NCI-H1436 treated with DMSO at 0.1 percent for 48 hours (cell line): ENCODE measurements around the gene RIPK1.

Source experiments
- DNase-seq: peaks from one replicate; lab custom pipeline; 2025; lab: John Stamatoyannopoulos, UW

The RIPK1 gene

GRCh38 chr6:3085074-3085473 lies 16.8 kb downstream of the RIPK1 start:
- no peak for DNase-seq

- DNase-seq, result no peak
These were observed 18.1 kb downstream of the RIPK1 start for GRCh38 chr6:3086282-3086946.

- DNase-seq, result no peak
These were observed 20.2 kb downstream of the RIPK1 start for GRCh38 chr6:3088446-3088845.

- DNase-seq, result no peak
These were observed 20.7 kb downstream of the RIPK1 start for GRCh38 chr6:3088968-3089367.

- no peak for DNase-seq
These were observed 21.7 kb downstream of the RIPK1 start for GRCh38 chr6:3090013-3090412.

- no peak for DNase-seq
These were observed 26.5 kb downstream of the RIPK1 start for GRCh38 chr6:3094815-3095214.

GRCh38 chr6:3102875-3103274 lies 34.6 kb downstream of the RIPK1 start:
- DNase-seq, result no peak

GRCh38 chr6:3108746-3109414 lies 40.6 kb downstream of the RIPK1 start:
- no peak for DNase-seq

GRCh38 chr6:3109761-3110160 lies 41.5 kb downstream of the RIPK1 start:
- no peak for DNase-seq

GRCh38 chr6:3114377-3114776 lies 46.1 kb downstream of the RIPK1 start:
- no peak for DNase-seq

- DNase-seq, result peak; percentile 26
These were observed 49.6 kb downstream of the RIPK1 start for GRCh38 chr6:3117912-3118352.

GRCh38 chr6:3118353-3119039 lies 50.2 kb downstream of the RIPK1 start, which contains the start of gene BPHL:
Gene BPHL (plus strand): TSS chr6:3118711. CDS start chr6:3118741, 30 bp downstream.
- peak; percentile 50 for DNase-seq

- no peak for DNase-seq
These were observed 50.9 kb downstream of the RIPK1 start for GRCh38 chr6:3119040-3119723.

- no peak for DNase-seq
These were observed 52.4 kb downstream of the RIPK1 start for GRCh38 chr6:3120765-3121089.

GRCh38 chr6:3122823-3123182 lies 54.5 kb downstream of the RIPK1 start:
- no peak for DNase-seq

- no peak for DNase-seq
These were observed 56.4 kb downstream of the RIPK1 start for GRCh38 chr6:3124667-3125066.

GRCh38 chr6:3125815-3126214 lies 57.5 kb downstream of the RIPK1 start:
- no peak for DNase-seq

GRCh38 chr6:3128356-3129108 lies 60.2 kb downstream of the RIPK1 start:
- no peak for DNase-seq

- no peak for DNase-seq
These were observed 63.4 kb downstream of the RIPK1 start for GRCh38 chr6:3131695-3132094.

GRCh38 chr6:3133515-3133914 lies 65.2 kb downstream of the RIPK1 start:
- DNase-seq, result no peak

- DNase-seq, result no peak
These were observed 67.5 kb downstream of the RIPK1 start for GRCh38 chr6:3135668-3136291.
